Stimulated activated CD8-positive, alpha-beta memory T cell treated with anti-CD3 and anti-CD28 coated beads, Interleukin-2, amount 100 ng/mL, for 48 hours (primary cell): ENCODE results near the gene EEIG2.
"Not testable (repeated sequence)": the region's sequence is repeated elsewhere in the genome, so short reads cannot be mapped to it uniquely, and the experiment has no call there.

Experiments
- DNase-seq, 2 donors: peaks; one replicate each; pipeline ENCODE4 v3.0.0-alpha.2; 2020; ENCODE audit warnings: low read depth in 2 of 2

The EEIG2 gene

DNA sequence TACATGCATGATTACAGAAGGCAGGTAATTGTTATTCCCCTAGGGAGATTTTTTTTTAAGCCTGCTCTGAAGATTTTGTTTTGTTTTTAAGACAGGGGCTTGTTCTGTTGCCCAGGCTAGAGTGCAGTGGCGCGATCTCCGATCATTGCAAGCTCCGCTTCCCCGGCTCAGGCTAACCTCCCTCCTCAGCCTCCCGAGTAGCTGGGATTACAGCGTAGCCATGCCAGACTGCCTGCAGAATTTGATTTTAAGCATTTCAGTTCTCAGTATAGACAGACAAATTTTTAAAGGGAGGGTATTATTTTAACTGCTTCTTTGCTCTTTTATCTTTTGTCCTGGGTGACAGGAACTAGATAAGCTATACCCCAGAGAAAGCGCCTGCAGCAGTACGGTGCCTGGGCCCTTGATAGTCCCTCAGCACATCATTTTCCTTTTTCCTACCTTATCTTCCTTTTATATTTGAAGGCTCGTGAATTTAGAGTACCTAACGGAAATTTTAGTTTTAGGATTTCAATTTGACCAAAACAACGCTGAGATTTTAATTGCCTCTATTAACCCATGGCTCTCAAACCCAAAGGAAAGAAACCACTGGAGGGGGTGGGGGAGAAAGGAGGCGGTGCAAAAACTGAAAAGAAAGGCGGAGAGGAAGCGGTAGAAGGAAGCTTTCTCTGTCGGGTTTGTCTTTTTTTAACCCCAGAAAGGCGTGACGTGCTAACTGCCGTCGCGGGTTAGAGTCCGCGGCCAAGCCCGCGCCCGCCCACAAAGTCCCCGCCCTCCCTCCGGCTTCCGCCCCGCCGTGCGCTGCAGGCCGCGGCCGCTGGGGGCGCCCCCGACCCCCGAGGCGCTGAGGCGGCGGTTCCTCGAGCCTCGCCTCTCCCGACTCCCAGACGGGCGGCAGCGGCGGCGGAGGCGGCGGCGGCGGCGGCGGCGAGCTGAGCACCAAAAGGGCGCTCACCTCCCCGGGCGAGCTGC lies at the start of gene EEIG2:
TSS of gene EEIG2 (plus strand) at position 886 of the 972 bp plus-strand sequence. CDS start 329 bp downstream, outside the sequence.
- peak; percentile 84 to 86 for DNase-seq

GRCh38 chr1:108511764-108512163 lies 48.1 kb upstream of the EEIG2 start:
- DNase-seq, result no peak

- no peak for DNase-seq
Measured at GRCh38 chr1:108512239-108513043, 47.5 kb upstream of the EEIG2 start.

DNA sequence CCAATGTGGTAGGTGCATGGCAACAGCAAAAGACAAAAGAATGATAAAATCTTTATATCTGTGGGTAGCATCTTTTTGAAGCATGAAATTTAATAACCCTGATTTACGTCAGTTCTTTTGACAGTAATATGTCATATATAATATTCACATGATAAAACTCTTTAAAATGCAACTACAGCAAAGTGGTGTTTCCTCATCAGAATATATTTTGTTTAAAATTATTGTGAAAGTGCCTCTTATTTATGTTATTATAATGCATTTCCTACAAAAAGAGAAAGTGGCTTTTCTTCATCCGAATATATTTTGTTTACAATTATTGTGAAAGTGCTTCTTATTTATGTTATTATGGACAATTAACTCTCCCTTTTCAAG lies 46.9 kb upstream of the EEIG2 start:
- DNase-seq, result no peak

GRCh38 chr1:108513914-108514313 lies 46.0 kb upstream of the EEIG2 start:
- DNase-seq, result not testable (repeated sequence)

DNA sequence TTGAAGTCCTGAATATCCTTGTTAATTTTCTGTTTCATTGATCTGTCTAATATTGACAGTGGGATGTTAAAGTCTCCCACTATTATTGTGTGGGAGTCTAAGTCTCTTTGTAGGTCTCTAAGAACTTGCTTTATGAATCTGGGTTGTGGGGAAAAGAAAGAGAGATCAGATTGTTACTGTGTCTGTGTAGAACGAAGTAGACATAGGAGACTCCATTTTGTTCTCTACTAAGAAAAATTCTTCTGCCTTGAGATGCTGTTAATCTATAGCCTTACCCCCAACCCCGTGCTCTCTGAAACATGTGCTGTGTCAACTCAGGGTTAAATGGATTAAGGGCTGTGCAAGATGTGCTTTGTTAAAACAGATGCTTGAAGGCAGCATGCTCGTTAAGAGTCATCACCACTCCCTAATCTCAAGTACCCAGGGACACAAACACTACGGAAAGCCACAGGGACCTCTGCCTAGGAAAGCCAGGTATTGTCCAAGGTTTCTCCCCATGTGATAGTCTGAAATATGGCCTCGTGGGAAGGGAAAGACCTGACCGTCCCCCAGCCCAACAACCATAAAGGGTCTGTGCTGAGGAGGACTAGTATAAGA lies 42.5 kb upstream of the EEIG2 start:
- DNase-seq, result not testable (repeated sequence)

GRCh38 chr1:108521990-108522393 lies 37.9 kb upstream of the EEIG2 start:
- DNase-seq, result no peak

- no peak for DNase-seq
Measured at GRCh38 chr1:108523829-108524228, 36.1 kb upstream of the EEIG2 start.

DNA sequence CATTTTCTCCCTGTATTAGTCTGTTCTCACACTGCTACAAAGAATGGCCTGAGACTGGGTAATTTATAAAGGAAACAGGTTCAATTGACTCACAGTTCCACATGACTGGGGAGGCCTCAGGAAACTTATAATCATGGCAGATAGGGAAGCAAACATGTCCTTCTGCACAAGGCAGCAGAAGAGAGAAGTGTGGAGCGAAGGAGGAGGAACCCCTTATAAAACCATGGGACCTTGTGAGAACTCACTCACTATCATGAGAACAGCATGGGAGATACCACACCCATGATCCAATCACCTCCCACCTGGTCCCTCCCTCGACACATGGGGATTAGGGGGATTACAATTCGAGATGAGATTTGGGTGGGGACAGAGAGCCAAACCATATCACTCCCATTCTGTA lies 35.2 kb upstream of the EEIG2 start:
- no peak for DNase-seq

DNA sequence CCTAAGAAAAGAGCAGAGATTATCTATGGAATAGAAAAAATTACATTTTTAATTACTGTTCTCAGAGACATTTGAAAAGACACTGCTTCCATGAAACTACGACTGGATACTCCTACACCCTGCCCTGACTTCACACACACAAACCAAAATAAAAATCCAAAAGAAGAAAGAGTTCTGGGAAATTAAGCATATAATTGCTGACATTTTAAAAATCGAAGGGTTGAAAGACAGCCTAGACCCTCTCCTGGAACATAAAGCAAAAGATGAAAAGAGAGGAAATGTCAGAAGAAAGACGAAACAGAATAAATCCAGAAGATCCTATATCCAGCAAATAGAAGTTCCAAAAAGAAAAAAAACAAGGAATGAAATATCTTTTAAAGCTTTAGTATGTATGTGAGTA lies 32.8 kb upstream of the EEIG2 start:
- no peak for DNase-seq

- DNase-seq, result no peak
Measured at GRCh38 chr1:108527837-108528236, 32.1 kb upstream of the EEIG2 start.

DNA sequence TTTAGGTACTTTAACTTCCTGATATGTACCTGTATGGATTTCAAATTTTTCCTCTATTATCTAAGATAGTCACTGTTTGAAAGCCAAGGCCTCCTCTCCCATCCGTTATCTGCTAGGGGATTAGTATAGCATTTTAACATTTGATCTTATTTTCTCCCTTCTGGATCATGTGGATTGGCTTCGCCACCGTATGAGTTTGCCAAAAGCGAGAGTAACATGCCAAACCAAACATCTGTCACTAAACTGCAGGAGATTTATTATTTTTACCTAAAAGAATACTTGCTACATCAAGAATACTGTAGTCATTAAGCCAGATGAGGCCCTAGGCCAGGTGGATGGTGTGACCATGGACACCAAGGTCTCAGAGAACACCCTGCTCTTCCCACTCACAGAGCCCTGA lies 28.5 kb upstream of the EEIG2 start:
- DNase-seq, result no peak

DNA sequence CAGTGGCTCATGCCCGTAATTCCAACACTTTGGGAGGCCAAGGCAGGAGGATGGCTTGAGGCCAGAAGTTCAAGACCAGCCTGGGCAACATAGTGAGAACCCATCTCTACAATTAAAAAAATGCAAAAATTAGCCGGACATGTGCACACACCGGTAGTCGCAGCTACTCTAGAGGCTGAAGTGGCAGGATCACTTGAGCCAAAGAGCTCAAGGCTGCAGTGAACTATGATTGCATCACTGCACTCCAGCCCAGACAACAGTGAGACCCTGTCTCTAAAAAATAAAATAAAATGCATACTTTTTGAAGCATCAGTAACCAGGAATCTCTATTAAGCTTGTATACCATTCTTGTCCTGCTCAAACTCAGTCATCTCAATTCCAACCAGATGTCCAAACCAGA lies 27.2 kb upstream of the EEIG2 start:
- no peak for DNase-seq

DNA sequence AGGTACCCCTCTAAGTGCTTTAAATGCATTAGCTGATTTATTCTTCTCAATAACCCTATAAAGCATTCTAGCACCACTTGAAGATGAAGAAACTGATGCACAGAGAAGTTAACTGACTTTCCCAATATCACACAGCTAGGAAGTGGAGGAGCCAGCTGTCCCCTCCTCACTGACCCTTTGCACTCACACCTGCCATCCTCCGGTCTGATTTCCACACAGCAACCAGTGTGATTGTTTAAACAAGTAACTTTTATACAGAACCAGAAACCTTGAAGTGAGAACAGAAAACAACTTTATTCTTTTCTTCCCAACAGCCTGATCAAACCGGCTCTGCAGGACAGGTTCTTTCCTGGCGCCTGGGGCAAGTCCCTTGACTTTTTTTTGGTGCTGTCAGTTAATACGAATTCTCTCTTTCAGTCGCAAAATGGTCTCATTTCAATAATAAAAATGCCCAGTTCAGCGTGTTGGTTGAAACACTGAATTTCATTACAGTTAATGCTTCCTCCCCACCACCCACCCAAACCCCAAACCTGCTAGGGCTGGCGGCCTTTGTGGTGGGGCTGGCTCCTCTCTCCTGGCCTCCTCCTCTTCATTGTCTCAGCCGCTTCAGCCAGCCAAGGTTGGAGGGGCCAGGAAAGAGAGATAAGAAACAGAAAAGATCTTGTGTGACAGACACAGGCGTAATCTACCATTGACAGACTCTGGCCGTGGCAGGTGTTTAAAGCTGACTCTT lies 26.4 kb upstream of the EEIG2 start:
- peak; percentile 9 to 18 for DNase-seq

DNA sequence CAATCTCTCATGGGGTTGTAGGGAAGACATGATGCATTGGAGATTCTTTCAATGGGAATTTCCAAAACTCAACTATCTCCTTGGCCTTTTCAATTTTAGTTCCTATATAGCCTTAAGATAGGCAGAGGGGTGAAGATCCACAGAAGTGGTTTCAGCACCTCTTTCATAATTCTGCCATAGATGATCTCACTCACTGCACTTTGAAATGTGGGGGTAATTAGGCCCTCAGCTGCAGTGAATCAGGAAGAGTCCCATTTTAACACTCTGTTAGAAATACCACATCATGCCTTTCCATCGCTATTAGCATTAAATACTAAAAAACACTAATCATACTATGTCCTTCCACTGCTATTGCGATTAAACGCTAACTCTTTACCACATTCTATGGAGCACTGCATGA lies 25.1 kb upstream of the EEIG2 start:
- no peak for DNase-seq

- DNase-seq, result not testable (repeated sequence)
Measured at GRCh38 chr1:108535315-108535897, 24.5 kb upstream of the EEIG2 start.

- DNase-seq, result not testable (repeated sequence)
Measured at GRCh38 chr1:108536021-108536420, 23.9 kb upstream of the EEIG2 start.

- DNase-seq, result not testable (repeated sequence)
Measured at GRCh38 chr1:108536791-108537190, 23.1 kb upstream of the EEIG2 start.

GRCh38 chr1:108537976-108538375 lies 21.9 kb upstream of the EEIG2 start:
- no peak for DNase-seq

DNA sequence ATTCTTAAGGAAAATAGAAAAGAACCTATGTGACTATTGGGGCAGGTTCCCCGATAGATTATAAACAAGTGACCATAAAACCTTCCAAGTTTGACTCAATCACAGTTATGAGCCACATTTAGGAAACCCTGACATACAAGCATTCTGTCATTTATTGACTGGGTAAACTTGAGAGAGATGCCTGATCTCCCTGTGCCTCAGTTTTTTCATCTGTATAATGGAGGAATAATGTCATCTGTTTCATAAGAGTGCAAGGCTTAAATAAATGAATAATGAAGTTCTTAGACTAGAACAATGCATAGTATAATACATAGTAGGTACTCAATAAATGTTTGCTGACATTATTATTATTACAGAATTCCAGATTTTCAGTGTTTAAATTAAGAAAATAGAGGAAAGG lies 18.9 kb upstream of the EEIG2 start:
- no peak for DNase-seq

DNA sequence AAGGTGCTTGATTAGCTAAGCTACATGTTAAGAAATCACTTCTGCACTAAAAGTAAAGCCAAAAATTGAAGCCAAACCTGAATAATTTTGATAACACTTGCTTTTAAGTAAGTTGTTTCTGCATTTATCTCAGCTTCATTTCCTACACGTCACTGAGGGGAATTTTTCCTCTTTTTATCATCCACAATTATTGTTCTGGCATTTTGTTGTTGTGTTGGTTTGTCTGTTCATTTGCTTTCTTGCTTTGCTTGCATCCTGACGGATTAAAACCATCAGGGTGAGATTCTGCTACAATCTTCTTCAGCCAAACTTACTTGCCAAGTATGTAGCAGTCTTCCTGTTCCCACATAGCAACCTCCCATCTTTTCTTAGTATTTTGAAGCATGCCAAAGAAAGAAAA lies 18.0 kb upstream of the EEIG2 start:
- DNase-seq, result no peak
